Measurements from ENCODE around the gene ATP8A2. TPM values are rescaled to one million over a fixed set of nuclear protein-coding genes. Genes with fewer than 3 reads are reported as not detected.
"Not testable (repeated sequence)": the region's sequence is repeated elsewhere in the genome, so short reads cannot be mapped to it uniquely, and the experiment has no call there.

The ATP8A2 gene
- total and polyA plus RNA-seq, 4 donors, result 0.13 to 0.29 (median 0.24) TPM; not detected in 1

GRCh38 chr13:25352806-25353205, 19.0 kb upstream of the ATP8A2 start:
- H3K4me1 ChIP-seq (ENCODE audit: control insufficient read depth in 1 of 2, insufficient read depth in 2 of 2, low read length in 2 of 2), result no peaks in the 10 kb centered on the region
- DNase-seq (no peak), ATAC-seq (ENCODE audit: low FRiP score) (no peak)
- H3K27ac ChIP-seq (ENCODE audit: low read depth in 1 of 2, low read length in 2 of 2), result no peak overlapping the region
- H3K9me3 ChIP-seq (ENCODE audit: control insufficient read depth, low read length), result no peaks in the 10 kb centered on the region
- no peaks in the 10 kb centered on the region for H3K27me3 ChIP-seq (ENCODE audit: control insufficient read depth in 1 of 2, insufficient read depth in 2 of 2, low read length in 1 of 2)
- H3K4me3 ChIP-seq (ENCODE audit: low read length in 2 of 2), result no peak overlapping the region
- 21 to 26% methylated on average over 4 of the region's 4 CpGs for WGBS, 2 donors
- H3K36me3 ChIP-seq (ENCODE audit: control insufficient read depth in 1 of 2, insufficient read depth in 2 of 2, low read length in 1 of 2), result no peaks in the 10 kb centered on the region
- intact Hi-C loops (cut with DNase I), result no loop called here

- H3K4me3 ChIP-seq (ENCODE audit: low read length in 2 of 2), result no peak overlapping the region
- H3K27me3 ChIP-seq (ENCODE audit: control insufficient read depth in 1 of 2, insufficient read depth in 2 of 2, low read length in 1 of 2), result no peaks in the 10 kb centered on the region
- H3K9me3 ChIP-seq (ENCODE audit: control insufficient read depth, low read length), result no peaks in the 10 kb centered on the region
- H3K27ac ChIP-seq (ENCODE audit: low read depth in 1 of 2, low read length in 2 of 2), result no peak overlapping the region
- intact Hi-C loops (cut with DNase I), result no loop called here
- H3K4me1 ChIP-seq (ENCODE audit: control insufficient read depth in 1 of 2, insufficient read depth in 2 of 2, low read length in 2 of 2), result no peaks in the 10 kb centered on the region
- H3K36me3 ChIP-seq (ENCODE audit: control insufficient read depth in 1 of 2, insufficient read depth in 2 of 2, low read length in 1 of 2), result no peaks in the 10 kb centered on the region
- 90% methylated on average over 4 of the region's 4 CpGs for WGBS, 2 donors
- no peak for DNase-seq
- ATAC-seq (ENCODE audit: low FRiP score), result no peak
Observed at GRCh38 chr13:25353344-25353743, 18.4 kb upstream of the ATP8A2 start.

DNA sequence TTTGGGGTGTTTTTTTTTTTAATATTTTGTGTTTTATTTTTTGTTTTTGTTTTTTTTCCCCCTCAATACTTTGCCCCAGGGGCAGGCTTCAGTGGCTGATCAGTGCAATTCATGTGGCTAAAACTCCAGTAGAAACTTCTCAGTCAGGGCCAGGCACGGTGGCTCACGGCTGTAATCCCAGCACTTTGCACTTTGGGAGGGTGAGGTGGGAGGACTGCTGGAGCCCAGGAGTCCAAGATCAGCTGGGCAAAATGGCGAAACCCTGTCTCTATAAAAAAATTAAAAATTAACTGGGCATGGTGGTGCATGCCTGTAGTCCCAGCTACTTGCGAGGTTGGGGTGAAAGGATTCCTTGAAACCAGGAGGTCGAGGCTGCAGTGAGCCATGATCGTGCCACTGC, 17.4 kb upstream of the ATP8A2 start:
- no peak overlapping the region for H3K27ac ChIP-seq (ENCODE audit: low read depth in 1 of 2, low read length in 2 of 2)
- WGBS, 2 donors, result 89 to 90% methylated on average over 6 of the region's 6 CpGs
- H3K27me3 ChIP-seq (ENCODE audit: control insufficient read depth in 1 of 2, insufficient read depth in 2 of 2, low read length in 1 of 2), result no peaks in the 10 kb centered on the region
- no peaks in the 10 kb centered on the region for H3K4me1 ChIP-seq (ENCODE audit: control insufficient read depth in 1 of 2, insufficient read depth in 2 of 2, low read length in 2 of 2)
- no peak overlapping the region for H3K4me3 ChIP-seq (ENCODE audit: low read length in 2 of 2)
- intact Hi-C loops (cut with DNase I), result no loop called here
- H3K9me3 ChIP-seq (ENCODE audit: control insufficient read depth, low read length), result no peaks in the 10 kb centered on the region
- ATAC-seq (ENCODE audit: low FRiP score), result no peak
- no peaks in the 10 kb centered on the region for H3K36me3 ChIP-seq (ENCODE audit: control insufficient read depth in 1 of 2, insufficient read depth in 2 of 2, low read length in 1 of 2)
- DNase-seq, result no peak

- H3K4me1 ChIP-seq (ENCODE audit: control insufficient read depth in 1 of 2, insufficient read depth in 2 of 2, low read length in 2 of 2); H3K4me3 ChIP-seq (ENCODE audit: low read length in 2 of 2); intact Hi-C loops (cut with DNase I); H3K27ac ChIP-seq (ENCODE audit: low read depth in 1 of 2, low read length in 2 of 2); DNase-seq; H3K27me3 ChIP-seq (ENCODE audit: control insufficient read depth in 1 of 2, insufficient read depth in 2 of 2, low read length in 1 of 2); H3K9me3 ChIP-seq (ENCODE audit: control insufficient read depth, low read length); H3K36me3 ChIP-seq (ENCODE audit: control insufficient read depth in 1 of 2, insufficient read depth in 2 of 2, low read length in 1 of 2); ATAC-seq (ENCODE audit: low FRiP score): not testable (repeated sequence)
- WGBS, 2 donors, result 96 to 98% methylated on average over 6 of the region's 6 CpGs
Observed at GRCh38 chr13:25360443-25360842, 11.3 kb upstream of the ATP8A2 start.

DNA sequence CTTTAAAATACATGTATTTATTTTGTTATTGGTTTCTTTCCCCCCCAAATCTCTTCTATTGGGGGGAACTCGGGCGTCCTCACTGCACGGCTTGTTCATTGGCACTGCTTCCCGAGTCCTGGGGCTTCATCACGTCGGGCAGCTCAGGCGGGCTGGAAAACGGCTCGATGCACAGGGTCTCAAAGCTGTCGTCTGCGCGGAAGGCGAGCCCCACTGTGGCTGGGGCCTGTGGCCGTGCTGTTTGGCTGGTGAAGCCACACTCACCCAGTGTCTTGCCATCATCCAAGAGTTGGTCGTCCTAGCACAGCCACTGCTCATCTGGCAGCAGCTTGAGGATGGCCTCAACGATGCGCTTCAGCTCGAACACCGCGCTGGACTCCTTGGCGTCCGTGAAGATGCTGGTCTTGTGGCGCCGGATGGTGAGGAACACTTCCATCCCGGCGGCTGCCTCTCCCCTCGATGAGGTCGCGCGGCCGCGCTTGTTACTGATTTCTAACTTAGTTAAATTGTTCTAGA, 6.0 kb upstream of the ATP8A2 start:
- H3K4me3 ChIP-seq (ENCODE audit: low read length in 2 of 2), result no peak overlapping the region
- H3K27me3 ChIP-seq (ENCODE audit: control insufficient read depth in 1 of 2, insufficient read depth in 2 of 2, low read length in 1 of 2), result no peaks in the 10 kb centered on the region
- no peaks in the 10 kb centered on the region for H3K4me1 ChIP-seq (ENCODE audit: control insufficient read depth in 1 of 2, insufficient read depth in 2 of 2, low read length in 2 of 2)
- no peak overlapping the region for H3K27ac ChIP-seq (ENCODE audit: low read depth in 1 of 2, low read length in 2 of 2)
- ATAC-seq (ENCODE audit: low FRiP score), result no peak
- no peaks in the 10 kb centered on the region for H3K36me3 ChIP-seq (ENCODE audit: control insufficient read depth in 1 of 2, insufficient read depth in 2 of 2, low read length in 1 of 2)
- no peak for DNase-seq
- intact Hi-C loops (cut with DNase I), result no loop called here
- WGBS, 2 donors, result 90 to 93% methylated on average over 32 of the region's 32 CpGs
- peaks cover 2% of the 10 kb centered on the region for H3K9me3 ChIP-seq (ENCODE audit: control insufficient read depth, low read length)

DNA sequence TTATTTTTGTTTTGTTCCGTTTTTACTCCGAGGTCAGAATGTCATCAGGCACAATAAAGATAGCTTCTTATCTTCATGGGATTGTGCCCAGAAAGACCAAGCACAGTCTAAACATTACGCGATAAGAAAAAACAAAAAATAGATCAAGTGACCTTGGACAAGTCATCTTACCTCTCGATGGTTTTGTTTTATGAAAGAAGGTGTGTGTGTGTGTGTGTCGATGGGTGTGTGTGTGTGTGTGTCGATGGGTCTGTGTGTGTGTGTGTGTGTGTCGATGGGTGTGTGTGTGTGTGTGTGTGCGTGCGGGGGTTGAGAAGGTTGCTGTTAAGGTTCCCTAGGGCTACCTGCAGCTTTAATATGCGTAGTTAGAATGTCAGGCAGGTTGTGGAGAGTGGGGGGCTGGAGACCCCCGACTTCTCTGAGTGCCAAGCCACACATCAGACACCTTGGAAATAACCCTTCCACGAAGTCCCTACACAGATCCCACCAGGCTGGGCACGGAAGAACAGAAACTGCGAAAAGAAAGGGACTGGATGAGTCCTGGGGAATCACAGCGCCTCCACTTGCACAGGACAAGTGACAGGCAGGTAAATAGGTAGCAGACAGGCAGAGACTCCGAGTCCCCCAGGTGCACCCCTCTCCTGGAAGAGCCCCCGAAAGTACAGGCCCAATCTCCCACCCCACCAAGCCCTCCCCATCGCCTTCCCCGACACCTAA, 458 bp upstream of the ATP8A2 start:
- no peak overlapping the region for H3K27ac ChIP-seq (ENCODE audit: low read depth in 1 of 2, low read length in 2 of 2)
- ATAC-seq (ENCODE audit: low FRiP score) (no peak), DNase-seq (no peak)
- H3K4me3 ChIP-seq (ENCODE audit: low read length in 2 of 2), result peak overlapping the region in 1 of 2 donors; percentile 32
- no peaks in the 10 kb centered on the region for H3K4me1 ChIP-seq (ENCODE audit: control insufficient read depth in 1 of 2, insufficient read depth in 2 of 2, low read length in 2 of 2)
- H3K9me3 ChIP-seq (ENCODE audit: control insufficient read depth, low read length), result no peaks in the 10 kb centered on the region
- no peaks in the 10 kb centered on the region for H3K27me3 ChIP-seq (ENCODE audit: control insufficient read depth in 1 of 2, insufficient read depth in 2 of 2, low read length in 1 of 2)
- 47 to 52% methylated on average over 20 of the region's 20 CpGs for WGBS, 2 donors
- intact Hi-C loops (cut with DNase I), result no loop called here
- no peaks in the 10 kb centered on the region for H3K36me3 ChIP-seq (ENCODE audit: control insufficient read depth in 1 of 2, insufficient read depth in 2 of 2, low read length in 1 of 2)

- Histone ChIP-seq H3K9me3 (ENCODE audit: control insufficient read depth, low read length) (no peaks in the 10 kb centered on the region), H3K4me3 (ENCODE audit: low read length in 2 of 2) (peak overlapping the region; percentile 32 to 44), H3K4me1 (ENCODE audit: control insufficient read depth in 1 of 2, insufficient read depth in 2 of 2, low read length in 2 of 2) (no peaks in the 10 kb centered on the region), H3K27ac (ENCODE audit: low read depth in 1 of 2, low read length in 2 of 2) (no peak overlapping the region), H3K27me3 (ENCODE audit: control insufficient read depth in 1 of 2, insufficient read depth in 2 of 2, low read length in 1 of 2) (no peaks in the 10 kb centered on the region), H3K36me3 (ENCODE audit: control insufficient read depth in 1 of 2, insufficient read depth in 2 of 2, low read length in 1 of 2) (no peaks in the 10 kb centered on the region)
- intact Hi-C loops (cut with DNase I), result no loop called here
- WGBS, 2 donors, result 13 to 17% methylated on average over 57 to 82 of the region's 82 CpGs
- ATAC-seq (ENCODE audit: low FRiP score) (no peak), DNase-seq (no peak)
Observed at GRCh38 chr13:25372284-25373081, 709 bp downstream of the ATP8A2 start.

GRCh38 chr13:25375727-25376358, 4.1 kb downstream of the ATP8A2 start:
- H3K4me1 ChIP-seq (ENCODE audit: control insufficient read depth in 1 of 2, insufficient read depth in 2 of 2, low read length in 2 of 2), result no peaks in the 10 kb centered on the region
- H3K27me3 ChIP-seq (ENCODE audit: control insufficient read depth in 1 of 2, insufficient read depth in 2 of 2, low read length in 1 of 2), result no peaks in the 10 kb centered on the region
- H3K27ac ChIP-seq (ENCODE audit: low read depth in 1 of 2, low read length in 2 of 2), result no peak overlapping the region
- H3K36me3 ChIP-seq (ENCODE audit: control insufficient read depth in 1 of 2, insufficient read depth in 2 of 2, low read length in 1 of 2), result no peaks in the 10 kb centered on the region
- no peak overlapping the region for H3K4me3 ChIP-seq (ENCODE audit: low read length in 2 of 2)
- no peak for DNase-seq
- ATAC-seq (ENCODE audit: low FRiP score), result no peak
- WGBS, 2 donors, result 54 to 58% methylated on average over 9 of the region's 9 CpGs
- intact Hi-C loops (cut with DNase I), result loop anchor here in 1 of 2 donors (5.0 kb wide), 1 partner anchor 144 kb away; no protein-coding TSS in a partner anchor
- H3K9me3 ChIP-seq (ENCODE audit: control insufficient read depth, low read length), result no peaks in the 10 kb centered on the region
